WTC11 (cell line): ENCODE measurements around the gene NHERF1. TPM values are rescaled to one million over a fixed set of nuclear protein-coding genes. Genes with fewer than 3 reads are reported as not detected.

ENCODE experiments used
- ATAC-seq: fragments of 200-7000 bp; cut with Tn5 transposase; 2 replicates; pipeline ENCODE4 v1.10.0; 2021; ENCODE audit warnings: mild to moderate bottlenecking, moderate library complexity
- CTCF ChIA-PET: fragments of 300-600 bp; sonication (Branson Sonifier 250); formaldehyde crosslinking; loops from one replicate; lab custom pipeline; 2021; ENCODE audit warnings: antibody characterized with exemption; lab: Charles Lee
- POLR2A ChIA-PET: fragments of 350-600 bp; sonication (Branson Sonifier 250); formaldehyde crosslinking; loops from one replicate; lab custom pipeline; 2021; ENCODE audit warnings: antibody characterized with exemption; lab: Charles Lee
- DNase-seq: peaks from one replicate; pipeline ENCODE4 v3.0.0; 2021; ENCODE audit warnings: low spot score
- H3K27ac Mint-ChIP-seq: 2 replicates; pipeline ENCODE4 v1.8.0; 2021; ENCODE audit warnings: mixed read lengths
- H3K27me3 Mint-ChIP-seq: 2 replicates; pipeline ENCODE4 v1.8.0; 2021; ENCODE audit warnings: low read depth, mild to moderate bottlenecking, moderate library complexity, mixed read lengths
- H3K36me3 Mint-ChIP-seq: 2 replicates; pipeline ENCODE4 v1.8.0; 2021; ENCODE audit warnings: mixed read lengths
- H3K4me1 Mint-ChIP-seq: 2 replicates; pipeline ENCODE4 v1.8.0; 2022; ENCODE audit warnings: mixed read lengths
- H3K4me3 Mint-ChIP-seq: 2 replicates; pipeline ENCODE4 v1.8.0; 2021; ENCODE audit warnings: mild to moderate bottlenecking, moderate library complexity, mixed read lengths
- H3K9me3 Mint-ChIP-seq: 2 replicates; pipeline ENCODE4 v1.8.0; 2021; ENCODE audit warnings: mixed read lengths
- AFF4 ChIP-seq: sonication (generic); formaldehyde crosslinking; IDR thresholded peaks from 2 replicates; pipeline ENCODE4 v1.8.1; 2023; ENCODE audit warnings: mild to moderate bottlenecking, missing genetic modification reagents, borderline replicate concordance
- ATF3 ChIP-seq: sonication (generic); formaldehyde crosslinking; conservative IDR thresholded peaks from 2 replicates; pipeline ENCODE4 v1.8.1; 2022; ENCODE audit warnings: mild to moderate bottlenecking, missing genetic modification reagents
- CBFB ChIP-seq: sonication (generic); formaldehyde crosslinking; IDR thresholded peaks from 2 replicates; pipeline ENCODE4 v1.8.1; 2022; ENCODE audit warnings: mild to moderate bottlenecking, low read depth, missing genetic modification reagents
- E2F4 ChIP-seq: sonication (generic); formaldehyde crosslinking; IDR thresholded peaks from 2 replicates; pipeline ENCODE4 v1.8.1; 2022; ENCODE audit warnings: low read depth, mild to moderate bottlenecking, moderate library complexity, missing genetic modification reagents, borderline replicate concordance
- ESRRA ChIP-seq: sonication (generic); formaldehyde crosslinking; IDR thresholded peaks from 2 replicates; pipeline ENCODE4 v1.8.1; 2022; ENCODE audit warnings: mild to moderate bottlenecking, missing genetic modification reagents, borderline replicate concordance
- MAX ChIP-seq: sonication (generic); formaldehyde crosslinking; IDR thresholded peaks from 2 replicates; pipeline ENCODE4 v1.8.0; 2022; ENCODE audit warnings: mild to moderate bottlenecking, missing genetic modification reagents
- NFATC4 ChIP-seq: fragments of 250-450 bp; sonication (Bioruptor Pico); IDR thresholded peaks from 2 replicates; pipeline ENCODE4 v1.9.0; 2021; ENCODE audit warnings: mild to moderate bottlenecking
- NFE2L1 ChIP-seq: sonication (generic); formaldehyde crosslinking; IDR thresholded peaks from 2 replicates; pipeline ENCODE4 v1.8.1; 2023; ENCODE audit warnings: missing genetic modification reagents
- ZNF416 ChIP-seq: fragments of 250-450 bp; sonication (Bioruptor Pico); IDR thresholded peaks from 2 replicates; pipeline ENCODE4 v1.9.0; 2021; ENCODE audit warnings: mild to moderate bottlenecking, inconsistent platforms
- total RNA-seq: library from RNA; stranded (reverse); gene quantifications from 3 replicates; pipeline ENCODE4 v1.2.3, GENCODE V29; 2021
- TF ChIP-seq, protein P1 (sequence below): sonication (generic); formaldehyde crosslinking; IDR thresholded peaks from 2 replicates; pipeline ENCODE4 v1.8.0; 2023; ENCODE audit warnings: missing genetic modification reagents, mild to moderate bottlenecking, borderline replicate concordance

Gene NHERF1
- total RNA-seq, 1 experiment from 2014 or later: 111 TPM

DNA sequence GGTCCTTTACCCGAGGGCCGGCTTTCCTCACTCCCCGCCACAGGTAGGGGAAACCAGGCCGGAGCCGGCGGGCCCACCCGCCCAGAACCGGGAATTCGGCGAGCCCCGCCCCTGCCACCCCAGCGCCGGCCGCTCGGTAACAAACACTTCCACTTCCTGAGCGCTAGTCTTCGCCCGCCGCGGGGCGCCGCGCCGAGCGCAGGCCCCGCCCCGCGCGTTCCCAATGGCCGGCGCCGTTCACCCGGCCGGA is 224 bp upstream of the NHERF1 start:
- Mint-ChIP-seq H3K4me1 (peaks cover 64% of the 10 kb centered on the region), H3K4me3 (peak overlapping the region; percentile 61)
- POLR2A ChIA-PET: interaction anchor here (1.5 kb wide), 1 partner anchor 125 kb away, joined by 3 read pairs; the partner anchor contains the start of gene FDXR

DNA sequence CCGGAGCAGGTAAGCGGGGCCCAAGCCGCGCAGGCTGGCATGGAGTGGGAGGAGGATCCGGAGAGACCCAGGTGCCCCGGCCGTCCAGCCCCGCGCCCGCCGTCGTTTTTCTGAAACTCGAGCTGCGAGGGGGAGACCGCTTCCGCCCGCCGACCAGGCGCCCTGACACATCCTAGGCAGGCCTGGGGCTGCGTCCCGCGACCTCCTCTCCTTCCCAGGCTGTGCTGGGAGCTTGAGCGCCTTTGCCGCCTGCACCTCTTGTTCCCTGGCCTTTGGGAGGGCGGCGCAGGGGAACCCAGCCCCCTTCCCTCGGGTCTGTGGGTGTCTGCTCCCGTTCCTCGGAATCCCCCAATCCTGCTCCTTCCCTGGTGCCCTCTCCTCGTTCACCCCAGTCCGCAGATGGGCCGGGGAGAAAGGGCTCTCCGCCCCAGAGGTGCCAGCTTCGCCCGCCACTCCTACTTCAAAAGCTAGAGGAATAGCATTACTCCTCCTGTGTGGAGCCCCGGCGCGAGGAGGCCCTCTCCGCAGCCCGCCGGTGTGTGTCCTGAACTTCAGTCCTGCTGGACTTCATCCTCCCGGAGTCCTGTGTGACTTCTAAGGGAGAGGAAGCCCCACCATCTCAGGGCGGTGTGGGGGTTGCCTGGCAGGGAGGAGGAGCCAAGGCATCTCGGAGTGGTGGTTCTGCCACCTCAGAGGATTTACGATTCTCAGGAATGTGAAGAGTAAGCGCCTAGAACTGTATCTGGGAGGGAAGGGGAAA is 1.0 kb downstream of the NHERF1 start:
- no peaks in the 10 kb centered on the region for H3K9me3 Mint-ChIP-seq
- H3K36me3 Mint-ChIP-seq: peaks cover 8% of the 10 kb centered on the region
- peak overlapping the region; percentile 92 for H3K4me3 Mint-ChIP-seq
- TF ChIP-seq MAX (CRISPR knock-in tag) (0 out of 2 replicates have a peak, but pooled peaks have one; percentile 5), E2F4 (no peak), NFE2L1 (CRISPR knock-in tag) (0 out of 2 replicates have a peak, but pooled peaks have one; percentile 18), ESRRA (CRISPR knock-in tag) (0 out of 2 replicates have a peak, but pooled peaks have one; percentile 25), CBFB (CRISPR knock-in tag) (0 out of 2 replicates have a peak, but pooled peaks have one; percentile 69), ZNF416 (CRISPR knock-in tag) (no peak), ATF3 (CRISPR knock-in tag) (0 out of 2 replicates have a peak, but pooled peaks have one; percentile 8)
- TF ChIP-seq, protein P1, sequence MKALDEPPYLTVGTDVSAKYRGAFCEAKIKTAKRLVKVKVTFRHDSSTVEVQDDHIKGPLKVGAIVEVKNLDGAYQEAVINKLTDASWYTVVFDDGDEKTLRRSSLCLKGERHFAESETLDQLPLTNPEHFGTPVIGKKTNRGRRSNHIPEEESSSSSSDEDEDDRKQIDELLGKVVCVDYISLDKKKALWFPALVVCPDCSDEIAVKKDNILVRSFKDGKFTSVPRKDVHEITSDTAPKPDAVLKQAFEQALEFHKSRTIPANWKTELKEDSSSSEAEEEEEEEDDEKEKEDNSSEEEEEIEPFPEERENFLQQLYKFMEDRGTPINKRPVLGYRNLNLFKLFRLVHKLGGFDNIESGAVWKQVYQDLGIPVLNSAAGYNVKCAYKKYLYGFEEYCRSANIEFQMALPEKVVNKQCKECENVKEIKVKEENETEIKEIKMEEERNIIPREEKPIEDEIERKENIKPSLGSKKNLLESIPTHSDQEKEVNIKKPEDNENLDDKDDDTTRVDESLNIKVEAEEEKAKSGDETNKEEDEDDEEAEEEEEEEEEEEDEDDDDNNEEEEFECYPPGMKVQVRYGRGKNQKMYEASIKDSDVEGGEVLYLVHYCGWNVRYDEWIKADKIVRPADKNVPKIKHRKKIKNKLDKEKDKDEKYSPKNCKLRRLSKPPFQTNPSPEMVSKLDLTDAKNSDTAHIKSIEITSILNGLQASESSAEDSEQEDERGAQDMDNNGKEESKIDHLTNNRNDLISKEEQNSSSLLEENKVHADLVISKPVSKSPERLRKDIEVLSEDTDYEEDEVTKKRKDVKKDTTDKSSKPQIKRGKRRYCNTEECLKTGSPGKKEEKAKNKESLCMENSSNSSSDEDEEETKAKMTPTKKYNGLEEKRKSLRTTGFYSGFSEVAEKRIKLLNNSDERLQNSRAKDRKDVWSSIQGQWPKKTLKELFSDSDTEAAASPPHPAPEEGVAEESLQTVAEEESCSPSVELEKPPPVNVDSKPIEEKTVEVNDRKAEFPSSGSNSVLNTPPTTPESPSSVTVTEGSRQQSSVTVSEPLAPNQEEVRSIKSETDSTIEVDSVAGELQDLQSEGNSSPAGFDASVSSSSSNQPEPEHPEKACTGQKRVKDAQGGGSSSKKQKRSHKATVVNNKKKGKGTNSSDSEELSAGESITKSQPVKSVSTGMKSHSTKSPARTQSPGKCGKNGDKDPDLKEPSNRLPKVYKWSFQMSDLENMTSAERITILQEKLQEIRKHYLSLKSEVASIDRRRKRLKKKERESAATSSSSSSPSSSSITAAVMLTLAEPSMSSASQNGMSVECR: 0 out of 2 replicates have a peak, but pooled peaks have one; percentile 26
- ChIA-PET POLR2A (interaction anchor here (0.6 to 1.4 kb wide), 4 partner anchors 10 to 158 kb away, joined by 5 to 11 read pairs (median 7); partner anchors contain the start of genes CD300LD and NAT9), CTCF (interaction anchor here (0.6 to 3.7 kb wide), 21 partner anchors 8 to 331 kb away, joined by 3 to 35 read pairs (median 4); partner anchors contain the start of genes NAT9 and RAB37)
- no peak for DNase-seq
- peaks cover 3% of the 10 kb centered on the region; the same call in 1 of the 2 replicates for H3K27me3 Mint-ChIP-seq
- H3K4me1 Mint-ChIP-seq: peaks cover 63% of the 10 kb centered on the region
- no peak for ATAC-seq
- H3K27ac Mint-ChIP-seq: no peak overlapping the region; the same call in 1 of the 2 replicates

More for the DNA sequence above, 224 bp upstream of the NHERF1 start:
- H3K27me3 Mint-ChIP-seq: peaks cover 3% of the 10 kb centered on the region; the same call in 1 of the 2 replicates
- TF ChIP-seq AFF4 (CRISPR knock-in tag) (no peak), NFATC4 (CRISPR knock-in tag) (no peak)
- TF ChIP-seq, all 79 proteins: peak for 0
- peaks cover 8% of the 10 kb centered on the region for H3K36me3 Mint-ChIP-seq
- no peak overlapping the region for H3K27ac Mint-ChIP-seq
- ATAC-seq: no peak
- H3K9me3 Mint-ChIP-seq: peaks cover 7% of the 10 kb centered on the region; the same call in 1 of the 2 replicates
- CTCF ChIA-PET: interaction anchor here (4.5 kb wide), 3 partner anchors 10 to 91 kb away, joined by 91 to 262 read pairs (median 115); partner anchors contain the start of gene NAT9
- peak; percentile 93 for DNase-seq
